K562 (cell line): ENCODE data around the gene METTL23. TPM values are rescaled to one million over a fixed set of nuclear protein-coding genes. Genes with fewer than 3 reads are reported as not detected.

Source experiments
- ATAC-seq: fragments of 200-7000 bp; cut with Tn5 transposase; 3 replicates; pipeline ENCODE4 v1.9.1; 2020; ENCODE audit warnings: moderate library complexity
- BruUV-seq: library from RNA; stranded (reverse); fragments of 400-500 nt; replicated peaks from 2 replicates; lab custom pipeline; 2021; lab: Mats Ljungman, UMichigan
- CTCF ChIA-PET: fragments of 300-600 bp; formaldehyde crosslinking; extraction: SDS; loops from one replicate; lab custom pipeline; 2021; ENCODE audit warnings: low intra/inter-chr PET ratio; lab: Yijun Ruan, JAX
- POLR2A ChIA-PET: fragments of 300-600, 350-650 bp; sonication (Branson Sonifier 250); formaldehyde crosslinking; extraction: SDS; loops from one replicate; lab custom pipeline; 2021; ENCODE audit warnings: antibody characterized with exemption, inconsistent platforms; lab: Yijun Ruan, JAX
- DNase-seq, 4 experiments: peaks; one replicate each; pipeline versions ENCODE4 v3.0.0 to v3.0.0-alpha.2; 2011 to 2018; ENCODE audit warnings: low spot score in 3 of 4, mixed read lengths in 3 of 4; ENCODE audit errors: extremely low read depth in 1 of 4
- FAIRE-seq: peaks from 2 replicates; lab custom pipeline; 2011; peaks lifted over from hg19 to GRCh38; lab: Jason Lieb, UNC
- H2AFZ ChIP-seq: 2 replicates; pipeline ENCODE4 v1.6.0; 2011; ENCODE audit warnings: low read depth, low read length, control low read depth, inconsistent platforms
- H3K27ac ChIP-seq: fragments of 200-600 bp; 3 replicates; pipeline ENCODE4 v1.8.0; 2011; ENCODE audit warnings: low read depth, mild to moderate bottlenecking, control low read depth, inconsistent platforms, low read length, moderate library complexity, mixed read lengths; ENCODE audit errors: extremely low read depth
- H3K27me3 ChIP-seq, 2 experiments: fragments of 300-600 bp in 1 of 2; 2 replicates in 1 of 2; 3 replicates in 1 of 2; pipeline versions ENCODE4 v1.6.0 to v1.8.0; 2011; ENCODE audit warnings: inconsistent platforms in 2 of 2, low read length in 2 of 2, mild to moderate bottlenecking in 1 of 2, mixed read lengths in 1 of 2, moderate library complexity in 1 of 2; ENCODE audit not compliant: control insufficient read depth in 2 of 2, insufficient read depth in 2 of 2
- H3K36me3 ChIP-seq: fragments of 300-600 bp; 3 replicates; pipeline ENCODE4 v1.8.0; 2011; ENCODE audit warnings: mild to moderate bottlenecking, low read length, inconsistent platforms; ENCODE audit not compliant: control insufficient read depth, insufficient read depth
- H3K4me1 ChIP-seq, 2 experiments: fragments of 200-600 bp in 1 of 2; replicated peaks in 1 of 2; 2 replicates in 1 of 2; 3 replicates in 1 of 2; pipeline versions ENCODE4 v1.5.1 to v1.8.0; 2011; ENCODE audit warnings: inconsistent platforms in 2 of 2, low read length in 2 of 2, mild to moderate bottlenecking in 1 of 2, mixed read lengths in 1 of 2, moderate library complexity in 1 of 2; ENCODE audit not compliant: control insufficient read depth in 2 of 2, insufficient read depth in 2 of 2
- H3K4me2 ChIP-seq: 2 replicates; pipeline ENCODE4 v1.6.1; 2011; ENCODE audit warnings: low read length, control low read depth, inconsistent platforms, mixed read lengths; ENCODE audit not compliant: insufficient read depth
- H3K4me3 ChIP-seq: fragments of 200-600 bp; sonication (generic), shearing (Covaris generic); 2 replicates; pipeline ENCODE4 v1.5.1; 2016; ENCODE audit warnings: control low read depth, inconsistent platforms
- H3K79me2 ChIP-seq: fragments of 200-600 bp; 3 replicates; pipeline ENCODE4 v1.8.0; 2011; ENCODE audit warnings: low read length, inconsistent platforms; ENCODE audit not compliant: control insufficient read depth, insufficient read depth
- H3K9ac ChIP-seq, 2 experiments: 2 replicates each; pipeline versions ENCODE4 v1.6.0 to v1.6.1; 2011; ENCODE audit warnings: low read depth in 2 of 2, low read length in 2 of 2, control low read depth in 1 of 2, inconsistent platforms in 1 of 2, mild to moderate bottlenecking in 1 of 2, mixed read lengths in 1 of 2; ENCODE audit not compliant: insufficient read depth in 1 of 2
- H3K9me1 ChIP-seq: one replicate; pipeline ENCODE4 v1.6.0; 2011; ENCODE audit warnings: inconsistent platforms, mild to moderate bottlenecking, low read length, moderate library complexity; ENCODE audit not compliant: control insufficient read depth, insufficient read depth
- H3K9me3 ChIP-seq: replicated peaks from 2 replicates; pipeline ENCODE4 v1.5.1; 2011; ENCODE audit warnings: low read depth, low read length, inconsistent platforms; ENCODE audit not compliant: control insufficient read depth, insufficient read depth
- H4K20me1 ChIP-seq: replicated peaks from 2 replicates; pipeline ENCODE4 v1.6.1; 2011; ENCODE audit warnings: low read length, inconsistent platforms, mixed read lengths; ENCODE audit not compliant: control insufficient read depth, insufficient read depth
- CCNT2 ChIP-seq: IDR thresholded peaks from 2 replicates; pipeline ENCODE4 v1.6.1; 2011; ENCODE audit warnings: borderline replicate concordance, low read depth, mild to moderate bottlenecking, moderate library complexity, mixed read lengths, low read length; ENCODE audit not compliant: insufficient read length; ENCODE audit errors: extremely low read depth
- CTBP1 ChIP-seq: fragments of 450-650 bp; IDR thresholded peaks from 2 replicates; pipeline ENCODE4 v1.6.1; 2016; ENCODE audit warnings: borderline replicate concordance
- MTA1 ChIP-seq: fragments of 450-650 bp; IDR thresholded peaks from 2 replicates; pipeline ENCODE4 v1.6.1; 2017; ENCODE audit warnings: borderline replicate concordance
- RAD21 ChIP-seq, 2 experiments: fragments of 250-450 bp in 1 of 2; fragments of 450-650 bp in 1 of 2; sonication (Bioruptor Pico) in 1 of 2; formaldehyde crosslinking in 1 of 2; IDR thresholded peaks in 1 of 2; conservative IDR thresholded peaks in 1 of 2; 2 replicates each; pipeline versions ENCODE4 v1.4.0 to v1.8.0; 2020 to 2022; ENCODE audit warnings: mild to moderate bottlenecking in 2 of 2, moderate library complexity in 1 of 2
- SMC3 ChIP-seq: conservative IDR thresholded peaks from 2 replicates; pipeline ENCODE4 v1.6.1; 2011; ENCODE audit warnings: low read depth, low read length, improper control_type of control experiment; ENCODE audit not compliant: insufficient read depth
- TFAP4 ChIP-seq: sonication (generic); formaldehyde crosslinking; IDR thresholded peaks from 2 replicates; pipeline ENCODE4 v1.8.0; 2022; ENCODE audit warnings: missing genetic modification reagents, mild to moderate bottlenecking, moderate library complexity, borderline replicate concordance
- WGBS: fragments of 100-300 bp; shearing (Covaris generic); methylation state at CpG from one replicate; pipeline ENCODE4 v1.1.6; 2016; ENCODE audit warnings: low coverage, mixed read lengths; ENCODE audit not compliant: insufficient coverage; ENCODE audit errors: missing lambda C conversion rate; 5-methylcytosine and 5-hydroxymethylcytosine counted together
- in situ Hi-C: fragments of 300-500 bp; cut with MboI; formaldehyde crosslinking; loops from 4 replicates; pipeline ENCODE4 v1.15.0; 2018; ENCODE audit warnings: inconsistent platforms, mixed read lengths
- intact Hi-C: fragments of 100-400 bp; cut with micrococcal nuclease; formaldehyde crosslinking; loops from 2 replicates; pipeline ENCODE4 v1.14.2; 2022
- polyA plus RNA-seq, 8 experiments: library from polyadenylated mRNA; depleted of rRNA in 4 of 8; stranded (reverse) in 5 of 8; unstranded in 3 of 8; fragments of >200 nt; fragmentation: Nextera tagmentation in 2 of 8; fragmentation: Illumina TruSeq in 1 of 8; extraction: Ambion mirVana in 2 of 8; extraction: Trizol in 1 of 8; gene quantifications; 2 replicates each; pipeline versions ENCODE4 v1.2.1 to v1.2.3, GENCODE V29; 2011 to 2014; ENCODE audit warnings: inconsistent platforms in 1 of 8, missing spikeins in 1 of 8
- total RNA-seq, 7 experiments: library from RNA; depleted of rRNA in 6 of 7; stranded (reverse); fragments of >200 nt in 6 of 7; fragmentation: Illumina TruSeq in 2 of 7; extraction: Trizol in 2 of 7; gene quantifications; 2 replicates each; pipeline versions ENCODE4 v1.2.1 to v1.2.3, GENCODE V29; 2011 to 2021; ENCODE audit warnings: low replicate concordance in 1 of 7
- TF ChIP-seq, protein P1 (sequence below), 2 experiments: fragments of 450-650 bp in 1 of 2; sonication (generic) in 1 of 2; formaldehyde crosslinking in 1 of 2; IDR thresholded peaks in 1 of 2; conservative IDR thresholded peaks in 1 of 2; 2 replicates each; pipeline versions ENCODE4 v1.6.1 to v1.8.1; 2016 to 2023; ENCODE audit warnings: mild to moderate bottlenecking in 2 of 2, moderate library complexity in 2 of 2, inconsistent platforms in 1 of 2, missing genetic modification reagents in 1 of 2
- TF ChIP-seq, protein P2 (sequence below), 3 experiments: IDR thresholded peaks in 2 of 3; conservative IDR thresholded peaks in 1 of 3; 2 replicates each; pipeline ENCODE4 v1.5.1; 2011 to 2012; ENCODE audit warnings: low read length in 3 of 3, mild to moderate bottlenecking in 3 of 3, control low read depth in 2 of 3, improper control_type of control experiment in 1 of 3, inconsistent platforms in 1 of 3, low read depth in 1 of 3, mixed read lengths in 1 of 3, moderate library complexity in 1 of 3; ENCODE audit not compliant: insufficient read depth in 2 of 3

The METTL23 gene
- total and polyA plus RNA-seq, 9 of the 15 experiments (the other 6 are each of a cell fraction or from before 2014, with no cell fraction given), result 29.4 to 67.3 (median 41.6) TPM

- Histone ChIP-seq H3K27me3 (no peaks in the 10 kb centered on the region), H3K9me3 (no peaks in the 10 kb centered on the region), H3K79me2 (no peaks in the 10 kb centered on the region), H3K9me1 (no peaks in the 10 kb centered on the region), H3K4me1 (peaks cover 18 to 50% of the 10 kb centered on the region in 2 experiments), H2AFZ (no peak overlapping the region), H4K20me1 (no peaks in the 10 kb centered on the region; the same call in none of the 2 replicates), H3K9ac (peak overlapping the region in 1 of 2 experiments; percentile 76; a peak in 2 of 4 replicates), H3K36me3 (no peaks in the 10 kb centered on the region), H3K27ac (no peak overlapping the region), H3K4me2 (no peak overlapping the region), H3K4me3 (no peak overlapping the region)
- ATAC-seq, result peak; percentile 79
- WGBS, result 38% methylated on average over 14 of the region's 18 CpGs
- BruUV-seq, result no TSS peak
- CTCF ChIA-PET, result interaction anchor here (1.0 to 1.1 kb wide), 2 partner anchors 31 to 124 kb away, joined by 3 read pairs; no protein-coding TSS in a partner anchor
- intact Hi-C loops, result loop anchor here (1.0 to 5.0 kb wide), 2 partner anchors 32 to 61 kb away; no protein-coding TSS in a partner anchor
- POLR2A ChIA-PET, result interaction anchor here (0.6 to 1.0 kb wide), 2 partner anchors 91 to 687 kb away, joined by 3 read pairs; no protein-coding TSS in a partner anchor
- in situ Hi-C loops, result loop anchor here (5.0 kb wide), 1 partner anchor 161 kb away; no protein-coding TSS in a partner anchor
- DNase-seq, result peak; percentile 58 to 77 (median 71)
- FAIRE-seq, result no peak
- no peak for TF ChIP-seq MTA1
- peak; percentile 16; the same call in 1 of the 2 replicates for TF ChIP-seq CTBP1
- TF ChIP-seq SMC3, result peak; percentile 23; the same call in 1 of the 2 replicates
- peak in 1 of 2 experiments; percentile 58; a peak in 2 of 4 replicates for TF ChIP-seq RAD21 (CRISPR knock-in tag; conservative IDR thresholded peaks at IDR 0.05 in 1 of 2, IDR thresholded peaks at IDR 0.05 in 1 of 2)
- TF ChIP-seq TFAP4 (CRISPR knock-in tag), result peak; percentile 34; the same call in 1 of the 2 replicates
- TF ChIP-seq, protein P1, sequence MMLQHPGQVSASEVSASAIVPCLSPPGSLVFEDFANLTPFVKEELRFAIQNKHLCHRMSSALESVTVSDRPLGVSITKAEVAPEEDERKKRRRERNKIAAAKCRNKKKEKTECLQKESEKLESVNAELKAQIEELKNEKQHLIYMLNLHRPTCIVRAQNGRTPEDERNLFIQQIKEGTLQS (IDR thresholded peaks at IDR 0.05), result peak; percentile 36
- TF ChIP-seq, protein P1 (CRISPR knock-in tag; conservative IDR thresholded peaks at IDR 0.05), result no peak
- TF ChIP-seq, protein P2, sequence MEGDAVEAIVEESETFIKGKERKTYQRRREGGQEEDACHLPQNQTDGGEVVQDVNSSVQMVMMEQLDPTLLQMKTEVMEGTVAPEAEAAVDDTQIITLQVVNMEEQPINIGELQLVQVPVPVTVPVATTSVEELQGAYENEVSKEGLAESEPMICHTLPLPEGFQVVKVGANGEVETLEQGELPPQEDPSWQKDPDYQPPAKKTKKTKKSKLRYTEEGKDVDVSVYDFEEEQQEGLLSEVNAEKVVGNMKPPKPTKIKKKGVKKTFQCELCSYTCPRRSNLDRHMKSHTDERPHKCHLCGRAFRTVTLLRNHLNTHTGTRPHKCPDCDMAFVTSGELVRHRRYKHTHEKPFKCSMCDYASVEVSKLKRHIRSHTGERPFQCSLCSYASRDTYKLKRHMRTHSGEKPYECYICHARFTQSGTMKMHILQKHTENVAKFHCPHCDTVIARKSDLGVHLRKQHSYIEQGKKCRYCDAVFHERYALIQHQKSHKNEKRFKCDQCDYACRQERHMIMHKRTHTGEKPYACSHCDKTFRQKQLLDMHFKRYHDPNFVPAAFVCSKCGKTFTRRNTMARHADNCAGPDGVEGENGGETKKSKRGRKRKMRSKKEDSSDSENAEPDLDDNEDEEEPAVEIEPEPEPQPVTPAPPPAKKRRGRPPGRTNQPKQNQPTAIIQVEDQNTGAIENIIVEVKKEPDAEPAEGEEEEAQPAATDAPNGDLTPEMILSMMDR (IDR thresholded peaks at IDR 0.05 in 2 of 3, conservative IDR thresholded peaks at IDR 0.05 in 1 of 3; ENCODE audit: insufficient read depth in 2 of 3, low read depth in 1 of 3, low read length in 3 of 3), result peak; percentile 69 to 88 (median 70)
- TF ChIP-seq CCNT2, result no peak
These were observed 43.5 kb upstream of the METTL23 start for GRCh38 chr17:76683011-76683755.
